ENCODE measurements around the gene SOHLH1.

Gene SOHLH1

DNA sequence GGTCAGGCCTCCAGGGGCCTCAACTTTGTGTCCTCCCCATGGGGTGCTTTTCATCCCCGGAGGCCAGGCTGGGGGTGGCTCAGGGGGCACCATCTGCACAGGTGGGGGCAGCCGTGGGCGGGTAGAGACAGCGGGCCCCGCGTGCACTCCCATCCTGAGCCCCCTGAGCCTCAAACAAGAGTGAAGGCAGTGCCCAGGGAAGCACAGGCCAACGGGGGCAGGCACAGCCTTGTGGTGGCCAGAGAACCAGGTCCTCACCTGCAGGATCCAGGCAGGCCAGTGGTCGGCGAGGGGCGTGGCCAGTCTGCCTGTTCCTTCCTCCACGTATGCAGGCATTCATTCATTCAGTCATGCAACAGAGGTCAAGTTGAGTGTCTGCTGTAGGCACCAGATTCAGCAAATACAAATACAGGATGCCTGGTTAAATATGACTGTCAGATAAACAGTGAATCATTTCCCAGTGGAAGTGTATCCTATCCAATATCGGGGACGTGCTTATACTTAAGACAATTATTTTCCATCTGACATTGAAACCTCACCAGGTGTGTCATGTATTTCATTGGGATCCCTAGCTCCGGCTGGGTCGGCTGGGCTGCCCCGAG lies 25.0 kb upstream of the SOHLH1 start:
- no peak for TF ChIP-seq CTCF (IDR thresholded peaks at IDR 0.05; ENCODE audit: insufficient read depth, low read length)
- H3K27me3 ChIP-seq (ENCODE audit: insufficient read depth, poor library complexity, severe bottlenecking), result peaks cover 6% of the 10 kb centered on the region
- no peak for DNase-seq (ENCODE audit: low read depth in 1 of 2, low spot score in 1 of 2)
- H3K4me3 ChIP-seq (replicated peaks; ENCODE audit: insufficient read depth, low read length), result no peak overlapping the region
- H3K27ac ChIP-seq (replicated peaks), result no peak overlapping the region

GRCh38 chr9:135722365-135722764 lies 23.1 kb upstream of the SOHLH1 start:
- peaks cover 6% of the 10 kb centered on the region for H3K27me3 ChIP-seq (ENCODE audit: insufficient read depth, poor library complexity, severe bottlenecking)
- H3K27ac ChIP-seq (replicated peaks), result no peak overlapping the region
- no peak overlapping the region for H3K4me3 ChIP-seq (replicated peaks; ENCODE audit: insufficient read depth, low read length)
- TF ChIP-seq GABPA (IDR thresholded peaks at IDR 0.05; ENCODE audit: low read depth) (no peak), SPI1 (IDR thresholded peaks at IDR 0.05; ENCODE audit: borderline replicate concordance, low read depth) (no peak), POLR2AphosphoS5 (IDR thresholded peaks at IDR 0.05; ENCODE audit: low read depth) (no peak), CTCF (IDR thresholded peaks at IDR 0.05; ENCODE audit: insufficient read depth, low read length) (no peak)
- TF ChIP-seq, protein P1, sequence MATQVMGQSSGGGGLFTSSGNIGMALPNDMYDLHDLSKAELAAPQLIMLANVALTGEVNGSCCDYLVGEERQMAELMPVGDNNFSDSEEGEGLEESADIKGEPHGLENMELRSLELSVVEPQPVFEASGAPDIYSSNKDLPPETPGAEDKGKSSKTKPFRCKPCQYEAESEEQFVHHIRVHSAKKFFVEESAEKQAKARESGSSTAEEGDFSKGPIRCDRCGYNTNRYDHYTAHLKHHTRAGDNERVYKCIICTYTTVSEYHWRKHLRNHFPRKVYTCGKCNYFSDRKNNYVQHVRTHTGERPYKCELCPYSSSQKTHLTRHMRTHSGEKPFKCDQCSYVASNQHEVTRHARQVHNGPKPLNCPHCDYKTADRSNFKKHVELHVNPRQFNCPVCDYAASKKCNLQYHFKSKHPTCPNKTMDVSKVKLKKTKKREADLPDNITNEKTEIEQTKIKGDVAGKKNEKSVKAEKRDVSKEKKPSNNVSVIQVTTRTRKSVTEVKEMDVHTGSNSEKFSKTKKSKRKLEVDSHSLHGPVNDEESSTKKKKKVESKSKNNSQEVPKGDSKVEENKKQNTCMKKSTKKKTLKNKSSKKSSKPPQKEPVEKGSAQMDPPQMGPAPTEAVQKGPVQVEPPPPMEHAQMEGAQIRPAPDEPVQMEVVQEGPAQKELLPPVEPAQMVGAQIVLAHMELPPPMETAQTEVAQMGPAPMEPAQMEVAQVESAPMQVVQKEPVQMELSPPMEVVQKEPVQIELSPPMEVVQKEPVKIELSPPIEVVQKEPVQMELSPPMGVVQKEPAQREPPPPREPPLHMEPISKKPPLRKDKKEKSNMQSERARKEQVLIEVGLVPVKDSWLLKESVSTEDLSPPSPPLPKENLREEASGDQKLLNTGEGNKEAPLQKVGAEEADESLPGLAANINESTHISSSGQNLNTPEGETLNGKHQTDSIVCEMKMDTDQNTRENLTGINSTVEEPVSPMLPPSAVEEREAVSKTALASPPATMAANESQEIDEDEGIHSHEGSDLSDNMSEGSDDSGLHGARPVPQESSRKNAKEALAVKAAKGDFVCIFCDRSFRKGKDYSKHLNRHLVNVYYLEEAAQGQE (IDR thresholded peaks at IDR 0.05; ENCODE audit: insufficient replicate concordance, low read depth), result no peak
- DNase-seq (ENCODE audit: low read depth in 1 of 2, low spot score in 1 of 2), result no peak

DNA sequence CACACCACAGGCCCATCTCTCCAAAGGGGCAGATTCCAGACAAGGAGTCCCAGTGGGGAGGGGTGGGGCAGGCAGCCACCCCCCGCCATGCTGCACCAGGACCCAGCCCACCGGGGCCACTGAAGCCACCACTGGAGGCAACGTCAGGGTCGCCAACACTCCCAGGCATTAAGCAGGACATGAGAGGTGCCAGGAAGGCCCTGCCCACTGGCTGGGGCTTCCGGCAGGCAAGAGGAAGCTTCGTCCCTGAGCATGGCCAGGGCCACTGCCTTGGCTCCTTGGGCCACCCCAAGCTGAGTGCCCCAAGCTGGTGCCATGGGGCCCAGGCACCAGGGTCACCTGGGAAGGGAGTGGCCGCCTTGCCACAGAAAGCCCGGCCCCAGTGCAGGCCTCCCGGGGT lies 20.2 kb upstream of the SOHLH1 start:
- no peak for DNase-seq (ENCODE audit: low read depth in 1 of 2, low spot score in 1 of 2)
- Histone ChIP-seq H3K27ac (replicated peaks) (no peak overlapping the region), H3K27me3 (ENCODE audit: insufficient read depth, poor library complexity, severe bottlenecking) (peaks cover 14% of the 10 kb centered on the region), H3K4me3 (replicated peaks; ENCODE audit: insufficient read depth, low read length) (no peak overlapping the region)
- TF ChIP-seq, protein P1 (IDR thresholded peaks at IDR 0.05; ENCODE audit: insufficient replicate concordance, low read depth), result no peak
- TF ChIP-seq POLR2AphosphoS5 (IDR thresholded peaks at IDR 0.05; ENCODE audit: low read depth) (no peak), GABPA (IDR thresholded peaks at IDR 0.05; ENCODE audit: low read depth) (no peak), CTCF (IDR thresholded peaks at IDR 0.05; ENCODE audit: insufficient read depth, low read length) (no peak), SPI1 (IDR thresholded peaks at IDR 0.05; ENCODE audit: borderline replicate concordance, low read depth) (no peak)

GRCh38 chr9:135718616-135719015 lies 19.3 kb upstream of the SOHLH1 start:
- H3K4me3 ChIP-seq (replicated peaks; ENCODE audit: insufficient read depth, low read length), result no peak overlapping the region
- TF ChIP-seq SPI1 (IDR thresholded peaks at IDR 0.05; ENCODE audit: borderline replicate concordance, low read depth), result no peak
- TF ChIP-seq CTCF (IDR thresholded peaks at IDR 0.05; ENCODE audit: insufficient read depth, low read length), result no peak
- TF ChIP-seq GABPA (IDR thresholded peaks at IDR 0.05; ENCODE audit: low read depth), result no peak
- TF ChIP-seq POLR2AphosphoS5 (IDR thresholded peaks at IDR 0.05; ENCODE audit: low read depth), result no peak
- TF ChIP-seq, protein P1 (IDR thresholded peaks at IDR 0.05; ENCODE audit: insufficient replicate concordance, low read depth), result no peak
- no peak for DNase-seq (ENCODE audit: low read depth in 1 of 2, low spot score in 1 of 2)
- peaks cover 14% of the 10 kb centered on the region for H3K27me3 ChIP-seq (ENCODE audit: insufficient read depth, poor library complexity, severe bottlenecking)
- no peak overlapping the region for H3K27ac ChIP-seq (replicated peaks)
